GM18868 (cell line): Measurements from ENCODE around the gene RHNO1.
"Not testable (repeated sequence)": the region's sequence is repeated elsewhere in the genome, so short reads cannot be mapped to it uniquely, and the experiment has no call there.

ENCODE experiments used
- ATAC-seq: cut with Tn5 transposase; IDR thresholded peaks from one replicate; pipeline ENCODE4 v1.9.1; 2021; ENCODE audit warnings: mild to moderate bottlenecking, moderate library complexity; ENCODE audit not compliant: unreplicated experiment

Gene RHNO1

DNA sequence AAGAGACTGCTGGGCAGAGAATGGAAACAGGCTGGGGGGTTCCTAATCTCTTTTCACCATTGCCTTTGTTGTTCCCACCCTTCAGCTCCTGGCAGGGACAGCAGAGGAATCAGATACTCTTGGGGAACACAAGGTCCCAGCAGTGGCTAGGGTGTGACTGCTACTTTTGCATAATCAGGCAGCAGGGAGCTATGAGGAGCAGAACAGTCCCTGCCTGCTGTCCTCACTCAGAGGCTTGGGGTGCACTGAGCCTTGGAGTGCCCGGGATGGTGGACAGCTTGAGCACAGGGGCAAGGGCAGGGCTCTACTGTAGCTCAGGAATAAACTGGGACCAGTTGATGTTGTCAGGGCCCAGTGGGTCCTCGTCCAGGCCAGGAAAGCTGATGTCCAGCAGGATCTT, 18.7 kb upstream of the RHNO1 start:
- no peak for ATAC-seq

GRCh38 chr12:2858944-2859421, 18.0 kb upstream of the RHNO1 start:
- ATAC-seq, result no peak

GRCh38 chr12:2860170-2860569, 16.9 kb upstream of the RHNO1 start:
- no peak for ATAC-seq

DNA sequence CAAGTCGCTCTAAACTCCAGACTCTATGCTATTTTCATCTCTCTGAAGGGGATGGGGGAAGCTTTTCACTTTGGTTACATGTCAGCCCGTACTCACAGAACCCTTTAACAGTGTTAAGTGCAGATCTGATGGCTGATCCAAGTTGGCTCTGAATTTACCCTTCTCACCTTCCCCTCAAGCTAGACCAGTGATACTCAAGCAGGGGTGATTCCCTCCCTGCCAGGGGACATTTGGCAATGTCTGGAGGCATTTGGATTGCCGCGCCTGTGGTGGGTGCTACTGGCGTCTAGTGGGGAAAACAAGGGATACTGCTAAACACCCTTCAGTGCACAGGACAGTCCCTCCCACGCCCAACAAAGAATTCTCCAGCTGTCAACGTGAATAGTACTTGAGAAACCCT, 14.1 kb upstream of the RHNO1 start:
- ATAC-seq, result no peak

DNA sequence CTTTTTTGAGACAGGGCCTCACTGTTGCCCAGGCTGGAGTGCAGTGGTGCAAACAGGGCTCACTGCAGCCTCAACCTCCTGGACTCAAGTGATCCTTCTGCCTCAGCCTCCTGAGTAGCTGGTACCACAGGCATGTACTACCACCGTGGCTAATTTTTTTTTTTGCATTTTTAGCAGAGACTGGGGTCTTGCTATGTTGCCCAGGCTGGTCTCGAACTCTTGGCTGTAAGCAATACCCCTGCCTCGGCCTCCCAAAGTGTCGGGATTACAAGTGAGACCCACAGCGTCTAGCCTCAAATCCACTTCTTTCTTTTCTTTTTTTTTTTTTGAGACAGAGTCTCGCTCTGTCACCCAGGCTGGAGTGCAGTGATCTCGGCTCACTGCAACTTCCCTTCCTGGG, 13.6 kb upstream of the RHNO1 start:
- ATAC-seq, result not testable (repeated sequence)

DNA sequence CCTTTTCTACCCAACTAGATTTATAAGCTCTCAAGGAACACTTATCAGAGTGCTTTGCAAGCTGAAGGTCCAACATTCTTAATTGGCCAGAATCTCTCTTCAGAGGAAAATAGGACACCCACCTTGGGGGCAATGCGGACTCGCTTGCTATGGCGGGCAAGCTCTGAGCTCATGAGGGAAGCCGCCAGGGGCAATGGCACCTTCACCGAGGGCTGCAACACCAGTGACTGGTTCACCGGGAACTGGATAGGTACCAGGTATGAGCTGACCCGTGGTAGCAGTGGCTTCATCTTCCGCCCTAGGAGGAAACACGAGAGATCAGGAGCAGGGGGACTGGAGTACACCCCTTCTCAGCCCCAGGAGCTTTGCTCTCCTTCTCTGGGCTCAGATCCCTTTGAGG, 12.8 kb upstream of the RHNO1 start:
- ATAC-seq, result no peak

DNA sequence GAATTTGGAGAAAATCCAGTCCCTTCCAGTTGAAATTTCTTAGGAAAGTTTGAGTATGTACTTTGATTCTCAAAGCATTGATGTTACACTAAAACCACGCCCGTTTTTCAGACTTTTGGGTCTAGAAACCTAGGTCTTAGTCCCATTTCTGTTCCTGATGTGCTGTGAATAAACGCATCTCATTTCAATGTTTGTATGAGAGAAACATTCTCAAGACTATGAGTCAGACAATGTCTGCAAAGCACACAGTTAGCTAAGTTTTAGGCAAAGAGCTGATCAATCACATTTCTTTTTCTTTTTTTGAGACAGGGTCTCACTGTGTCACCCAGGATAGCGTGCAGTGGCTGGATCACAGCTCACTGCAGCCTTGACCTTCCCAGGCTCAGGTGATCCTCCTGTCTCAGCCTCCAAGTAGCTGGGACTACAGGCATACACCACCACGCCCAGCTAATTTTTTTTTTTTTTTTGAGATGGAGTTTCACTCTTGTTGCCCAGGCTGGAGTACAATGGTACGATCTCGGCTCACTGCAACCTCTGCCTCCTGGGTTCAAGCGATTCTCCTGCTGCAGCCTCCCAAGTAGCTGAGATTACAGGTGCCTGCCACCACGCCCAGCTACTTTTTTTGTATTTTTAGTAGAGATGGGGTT, 7.9 kb upstream of the RHNO1 start:
- ATAC-seq, result not testable (repeated sequence)

DNA sequence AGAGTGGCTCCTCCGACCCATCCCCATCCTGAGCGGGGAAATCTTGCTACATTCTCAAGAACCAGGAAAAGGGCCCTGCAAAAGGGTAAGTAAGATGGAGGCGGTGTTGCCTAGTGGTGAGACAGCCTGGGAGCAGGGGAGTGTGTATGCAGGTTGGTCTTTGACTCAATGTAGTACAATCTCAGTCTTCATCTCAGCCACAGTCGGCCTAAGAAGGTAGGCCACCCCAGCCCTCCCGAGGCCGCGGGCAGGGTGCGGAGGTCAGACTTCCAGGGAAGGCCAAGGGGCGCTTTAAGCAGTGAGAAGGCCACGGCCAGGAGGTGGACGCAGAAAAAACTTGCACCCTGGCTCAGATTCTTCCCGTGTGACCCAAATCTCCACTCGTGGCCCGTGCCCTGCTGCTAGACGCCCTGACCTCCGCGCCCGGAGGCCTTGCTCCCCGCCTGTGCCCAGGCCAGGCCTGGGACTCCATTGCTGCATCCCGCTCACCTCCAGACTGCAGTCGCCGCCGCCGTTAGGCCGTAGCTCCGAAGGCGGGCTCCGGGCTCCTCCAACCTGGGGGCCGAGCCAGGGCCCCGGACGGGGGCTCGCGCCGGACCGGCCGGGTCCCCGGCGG, 484 bp upstream of the RHNO1 start:
- ATAC-seq, result peak; percentile 43

DNA sequence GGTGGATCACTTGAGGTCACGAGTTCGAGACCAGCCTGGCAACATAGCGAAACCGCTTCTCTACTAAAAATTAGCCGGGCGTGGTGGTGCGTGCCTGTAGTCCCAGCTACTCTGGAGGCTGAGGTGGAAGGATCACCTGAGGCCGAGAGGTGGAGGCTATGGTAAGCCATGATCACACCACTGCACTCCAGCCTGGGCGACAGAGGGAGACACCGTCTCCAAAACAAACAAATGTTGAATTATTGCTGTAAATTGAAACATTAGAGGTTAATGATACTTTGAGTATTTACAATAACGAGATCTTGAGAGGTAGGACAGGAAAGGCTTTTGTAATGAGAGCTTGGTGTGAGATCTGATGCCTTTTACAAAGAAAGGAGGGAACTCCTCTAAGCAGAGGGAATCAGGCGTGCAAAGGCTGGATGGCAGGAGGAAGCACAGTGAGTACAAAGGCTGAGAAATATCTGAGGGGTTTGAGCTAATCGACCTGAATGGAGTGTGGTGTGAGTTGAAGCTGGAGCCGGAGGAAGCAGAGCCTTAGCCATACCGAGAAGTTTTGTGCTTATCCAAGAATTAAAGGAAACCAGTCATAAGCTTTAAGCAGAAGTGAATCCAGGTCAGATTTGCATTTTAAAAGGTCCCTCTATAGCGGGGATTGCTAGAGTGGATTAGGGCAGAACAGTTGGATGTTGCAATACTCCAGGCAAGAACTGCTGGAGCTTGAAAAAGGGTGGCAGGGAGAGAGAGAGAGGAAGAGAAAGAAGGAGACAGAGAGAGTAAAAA, 1.1 kb downstream of the RHNO1 start:
- no peak for ATAC-seq

DNA sequence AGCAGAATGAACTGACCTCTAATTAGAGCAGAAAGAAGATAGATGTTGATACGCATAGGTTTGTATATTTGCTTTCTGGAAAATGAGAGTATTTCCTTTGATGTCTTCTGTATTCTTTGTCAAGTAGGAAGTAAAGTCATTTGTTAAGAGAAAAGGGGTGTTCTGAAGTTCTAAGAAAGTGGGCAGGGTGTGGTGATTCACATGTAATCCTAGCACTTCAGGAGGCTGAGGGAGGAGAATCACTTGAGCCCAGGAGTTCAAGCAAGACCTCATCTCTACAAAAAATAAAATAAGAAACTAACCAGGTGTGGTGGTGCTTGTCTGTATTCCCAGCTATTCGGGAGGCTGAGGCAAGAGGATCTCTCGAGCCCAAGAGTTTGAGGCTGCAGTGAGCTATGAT, 2.8 kb downstream of the RHNO1 start:
- ATAC-seq, result no peak

- ATAC-seq, result no peak
Measured at GRCh38 chr12:2884810-2885209, 7.8 kb downstream of the RHNO1 start.

DNA sequence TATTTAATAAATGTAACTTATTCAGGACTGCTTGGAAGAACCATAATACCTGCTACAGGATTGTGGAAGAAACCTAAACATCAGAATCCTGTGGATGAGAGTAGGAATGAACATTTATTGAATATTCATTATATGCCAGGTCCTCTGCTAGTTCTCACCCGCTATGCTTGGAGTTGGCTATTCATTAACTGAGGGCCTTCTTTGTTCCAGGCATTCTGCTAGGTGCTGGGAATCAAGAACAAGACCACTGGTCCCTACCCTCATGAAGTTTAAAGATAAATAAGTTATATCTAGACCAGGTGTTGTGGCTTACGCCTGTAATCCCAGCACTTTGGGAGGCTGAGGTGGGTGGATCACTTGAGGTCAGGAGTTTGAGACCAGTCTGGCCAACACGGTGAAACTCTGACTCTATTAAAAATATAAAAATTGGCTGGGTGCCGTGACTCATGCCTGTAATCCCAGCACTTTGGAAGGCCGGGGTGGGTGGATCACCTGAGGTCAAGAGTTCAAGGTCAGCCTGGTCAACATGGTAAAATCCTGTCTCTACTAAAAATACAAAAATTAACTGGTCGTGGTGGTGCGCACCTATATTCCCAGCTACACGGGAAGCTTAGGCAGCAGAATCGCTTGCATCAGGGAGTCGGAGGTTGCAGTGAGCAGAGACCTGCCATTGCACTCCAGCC, 9.9 kb downstream of the RHNO1 start:
- no peak for ATAC-seq

DNA sequence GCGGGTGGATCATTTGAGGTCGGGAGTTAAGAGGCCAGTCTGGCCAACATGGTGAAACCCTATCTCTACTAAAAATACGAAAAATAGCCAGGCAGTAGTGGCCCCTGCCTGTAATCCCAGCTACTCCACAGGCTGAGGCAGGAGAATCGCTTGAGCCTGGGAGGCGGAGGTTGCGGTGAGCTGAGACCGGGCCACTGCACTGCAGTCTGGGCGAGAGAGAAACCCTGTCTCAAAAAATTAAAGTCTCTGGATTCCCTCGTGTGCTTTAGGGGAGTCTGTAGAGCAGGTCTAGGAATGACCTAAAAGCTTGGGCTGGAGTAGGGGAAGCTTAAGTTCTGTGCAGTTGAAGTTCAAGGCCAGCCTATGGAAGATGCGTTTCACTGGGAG, 13.0 kb downstream of the RHNO1 start:
- ATAC-seq, result no peak

DNA sequence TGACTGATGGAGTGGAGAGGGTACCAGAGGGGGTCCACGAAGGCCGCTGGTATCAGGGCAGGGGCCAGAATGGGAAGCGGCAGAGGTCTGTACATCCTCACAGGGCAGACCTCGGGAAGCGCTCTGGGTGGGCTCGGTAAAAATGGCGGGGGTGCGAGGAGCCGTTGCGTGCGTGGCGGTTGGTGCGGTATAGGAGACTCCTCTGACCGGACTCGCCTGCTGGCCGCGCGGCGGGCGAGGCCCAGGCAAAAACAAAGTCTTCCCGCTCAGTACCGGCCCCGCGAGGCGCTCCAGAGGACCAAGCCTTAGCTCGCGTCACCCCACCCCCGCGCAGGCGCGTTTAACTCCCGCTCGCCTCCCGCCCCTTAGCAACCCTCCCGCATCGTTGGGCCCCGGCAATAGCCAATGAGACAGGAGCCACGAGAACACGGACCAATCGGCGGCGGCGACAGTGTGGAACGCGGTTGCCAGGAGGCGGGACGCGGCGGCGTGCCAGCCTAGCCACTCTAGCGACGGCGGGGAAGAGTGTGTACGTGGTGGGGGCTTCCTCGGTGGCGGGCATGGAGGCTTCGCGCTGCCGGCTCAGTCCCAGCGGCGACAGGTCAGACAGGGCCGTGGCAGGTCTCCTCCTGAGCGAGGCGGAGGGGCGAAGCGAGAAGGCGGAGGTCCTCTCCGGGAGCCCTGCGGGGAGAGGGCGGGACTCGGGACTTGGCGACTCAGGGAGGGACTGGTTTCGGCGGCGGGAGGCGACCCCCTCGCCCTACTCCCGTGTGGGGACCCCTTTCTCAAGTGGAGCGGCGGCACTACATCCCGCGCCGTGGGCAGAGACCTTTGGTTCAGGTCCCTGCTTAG, 13.6 kb downstream of the RHNO1 start, which contains the start of gene TULP3:
Gene TULP3 (plus strand): TSS at position 504 of the 852 bp plus-strand sequence. CDS start 57 bp downstream, at position 561.
- peak; percentile 97 for ATAC-seq

- ATAC-seq, result peak; percentile 10
Measured at GRCh38 chr12:2891240-2892053, 14.4 kb downstream of the RHNO1 start.

DNA sequence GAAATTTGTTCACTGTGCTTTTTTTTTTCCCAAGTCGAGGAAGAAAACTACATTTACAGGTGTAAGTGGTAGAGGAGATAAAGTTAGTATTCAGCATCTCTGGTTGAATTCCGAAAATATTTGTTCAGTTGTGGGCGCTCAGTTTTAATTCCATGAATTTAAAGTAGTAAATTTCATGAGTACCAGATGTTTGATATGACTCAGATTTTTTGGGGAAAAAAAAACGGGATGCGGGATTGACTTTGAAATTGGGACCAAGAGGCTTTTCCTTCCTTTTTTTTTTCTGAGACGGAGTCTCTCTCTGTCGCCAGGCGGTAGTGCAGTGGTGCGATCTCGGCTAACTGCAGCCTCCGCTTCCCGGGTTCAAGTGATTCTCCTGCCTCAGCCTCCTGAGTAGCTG, 15.2 kb downstream of the RHNO1 start:
- no peak for ATAC-seq

GRCh38 chr12:2893007-2893406, 16.0 kb downstream of the RHNO1 start:
- ATAC-seq, result no peak

DNA sequence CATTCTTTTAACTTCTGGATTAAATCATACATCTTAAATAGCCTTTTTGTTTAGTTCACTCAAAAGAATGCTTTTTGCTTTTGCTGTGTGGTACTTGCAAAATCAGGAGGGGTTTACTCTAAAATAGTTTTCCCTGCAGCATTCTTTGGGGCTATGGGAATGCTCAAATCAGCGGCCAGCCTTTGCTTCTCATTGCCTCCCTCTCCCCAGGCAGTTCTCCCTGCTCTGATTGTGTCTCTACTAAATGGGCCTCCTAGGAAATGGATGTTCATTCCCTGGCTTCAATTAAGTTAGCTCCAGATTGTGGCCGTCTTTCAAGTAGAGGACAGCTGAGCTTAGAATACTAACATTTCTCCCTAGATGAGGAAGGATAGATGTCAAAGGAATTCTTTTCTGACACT, 18.0 kb downstream of the RHNO1 start:
- ATAC-seq, result no peak

- ATAC-seq, result no peak
Measured at GRCh38 chr12:2895511-2895910, 18.5 kb downstream of the RHNO1 start.

- no peak for ATAC-seq
Measured at GRCh38 chr12:2897418-2897817, 20.4 kb downstream of the RHNO1 start.
